HG03469 (cell line): ENCODE measurements around the gene GOLGA8S.
"Not testable (repeated sequence)": the region's sequence is repeated elsewhere in the genome, so short reads cannot be mapped to it uniquely, and the experiment has no call there.

Experiments used
- ATAC-seq: cut with Tn5 transposase; IDR thresholded peaks from one replicate; pipeline ENCODE4 v1.9.1; 2021; ENCODE audit warnings: mild to moderate bottlenecking, moderate library complexity, moderate number of reproducible peaks; ENCODE audit not compliant: unreplicated experiment

GOLGA8S gene

DNA sequence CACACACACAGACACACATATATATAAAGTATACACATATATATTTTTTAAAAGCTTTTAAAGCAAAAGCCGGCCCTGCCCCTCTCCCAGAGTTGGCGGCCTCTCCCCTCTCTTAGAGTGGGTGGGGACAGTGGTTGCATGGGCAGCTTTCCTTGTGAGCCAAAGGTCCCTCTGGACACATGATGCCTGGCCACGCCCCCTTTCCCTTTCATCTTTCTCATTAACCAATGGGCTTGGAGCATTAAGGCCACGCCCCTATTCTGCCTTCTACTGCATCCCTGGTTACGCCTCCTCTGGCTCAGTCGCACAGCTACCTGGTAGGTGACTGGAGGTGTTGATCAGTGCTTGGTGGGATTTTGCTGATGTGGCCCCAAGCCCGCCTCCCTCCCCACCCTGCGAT lies at the start of gene GOLGA8S:
GOLGA8S (plus strand) TSS at position 301 of the 400 bp plus-strand sequence; CDS start at position 363, 62 bp downstream.
- not testable (repeated sequence) for ATAC-seq

DNA sequence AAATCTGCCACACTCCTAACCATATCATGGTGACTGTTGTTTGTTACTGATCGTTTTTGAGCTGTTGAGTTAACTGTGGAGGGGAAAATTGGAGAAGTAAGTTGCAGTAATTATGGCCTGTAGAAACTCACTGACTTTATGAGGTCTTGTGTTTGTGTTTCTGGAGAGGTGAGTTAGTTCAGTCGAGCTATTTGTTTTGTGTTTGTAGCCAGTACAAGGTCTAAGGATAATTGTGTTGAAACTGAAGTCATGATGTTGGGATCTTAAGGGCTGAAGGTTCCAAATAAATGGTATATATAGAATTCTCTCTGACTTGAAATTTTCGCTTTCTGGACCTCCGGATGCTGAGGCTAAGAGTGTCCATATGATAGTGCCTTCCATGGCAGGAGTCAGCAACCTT lies 49.7 kb upstream of the GOLGA8S start:
- ATAC-seq = not testable (repeated sequence)

GRCh38 chr15:23305921-23306320 lies 48.6 kb upstream of the GOLGA8S start:
- not testable (repeated sequence) for ATAC-seq

DNA sequence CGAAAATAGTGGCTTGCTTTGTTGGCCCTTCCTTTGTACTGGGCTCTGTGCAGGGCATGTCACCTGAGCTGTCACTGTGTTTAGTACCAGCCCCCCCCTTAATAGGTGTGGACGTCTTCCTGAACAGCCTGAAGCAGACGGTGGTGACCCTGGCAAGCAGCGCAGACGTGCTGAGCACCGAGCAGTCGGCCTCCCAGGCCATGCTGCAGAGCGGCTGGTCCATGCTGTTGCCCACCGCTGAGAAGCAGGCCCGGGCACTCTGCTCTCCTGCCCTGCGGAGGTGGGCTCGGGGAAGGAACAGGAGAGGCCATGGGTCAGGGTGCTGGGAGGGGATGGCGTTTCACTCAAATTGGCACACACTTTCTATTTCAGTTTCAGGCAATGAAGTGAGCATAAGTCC lies 43.3 kb upstream of the GOLGA8S start:
- not testable (repeated sequence) for ATAC-seq

DNA sequence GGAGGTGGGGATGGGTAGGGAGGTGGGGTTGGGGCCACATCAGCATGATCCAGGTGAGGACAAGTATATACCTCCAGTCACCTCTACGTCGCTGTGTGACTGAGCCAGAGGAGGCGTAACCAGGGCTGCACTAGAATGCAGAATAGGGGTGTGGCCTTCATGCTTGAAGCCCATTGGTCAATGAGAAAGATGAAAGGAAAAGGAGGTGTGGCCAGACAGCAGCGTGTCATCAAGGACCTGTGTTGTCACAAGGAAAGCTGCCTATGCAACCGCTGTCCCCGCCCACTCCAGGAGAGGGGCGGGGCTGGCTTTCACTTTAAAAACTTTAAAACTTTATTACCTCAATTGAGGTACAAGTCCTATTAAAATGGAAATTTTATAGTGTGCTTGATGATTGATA lies 20.5 kb upstream of the GOLGA8S start, which contains the start of gene GOLGA6L26:
GOLGA6L26 (minus strand) TSS at position 101 of the 400 bp plus-strand sequence; CDS start at position 40, 61 bp downstream.
- not testable (repeated sequence) for ATAC-seq

DNA sequence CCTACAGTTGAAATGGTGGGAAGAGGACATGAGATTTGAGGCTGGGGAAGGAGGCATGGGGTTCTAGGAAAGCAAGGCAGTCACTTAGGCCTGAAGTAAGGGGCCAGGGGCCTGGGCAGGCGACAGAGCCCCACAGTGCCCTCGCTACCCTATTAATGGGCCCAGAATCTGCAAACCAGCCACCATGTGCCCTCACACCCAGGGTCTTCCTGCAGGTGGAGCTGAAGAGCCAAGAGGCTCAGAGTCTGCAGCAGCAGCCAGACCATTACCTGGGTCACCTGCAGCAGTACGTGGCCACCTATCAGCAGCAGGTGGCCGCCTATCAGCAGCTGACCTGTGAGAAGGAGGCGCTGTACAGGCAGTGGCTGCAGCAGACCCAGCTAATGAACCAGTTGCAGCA lies 8.1 kb downstream of the GOLGA8S start:
- ATAC-seq = not testable (repeated sequence)

DNA sequence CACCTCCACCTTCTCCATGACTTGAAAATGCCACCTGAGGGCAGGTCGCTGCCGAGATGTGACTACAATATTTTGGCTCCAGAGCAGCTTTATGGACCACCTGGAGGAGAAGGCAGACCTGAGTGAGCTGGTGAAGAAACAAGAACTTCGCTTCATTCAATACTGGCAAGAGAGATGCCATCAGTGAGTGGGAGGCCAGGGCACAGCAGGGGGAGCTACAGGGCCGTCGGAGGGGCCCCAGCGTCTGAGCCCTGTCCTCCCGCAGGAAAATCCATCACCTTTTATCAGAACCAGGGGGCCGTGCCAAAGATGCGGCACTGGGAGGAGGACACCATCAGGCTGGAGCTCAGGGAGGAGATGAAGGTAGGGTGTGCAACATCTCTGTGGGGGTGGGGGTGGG lies 9.7 kb downstream of the GOLGA8S start:
- ATAC-seq = not testable (repeated sequence)

- no peak for ATAC-seq
Observed at GRCh38 chr15:23370578-23370977, 16.0 kb downstream of the GOLGA8S start.

DNA sequence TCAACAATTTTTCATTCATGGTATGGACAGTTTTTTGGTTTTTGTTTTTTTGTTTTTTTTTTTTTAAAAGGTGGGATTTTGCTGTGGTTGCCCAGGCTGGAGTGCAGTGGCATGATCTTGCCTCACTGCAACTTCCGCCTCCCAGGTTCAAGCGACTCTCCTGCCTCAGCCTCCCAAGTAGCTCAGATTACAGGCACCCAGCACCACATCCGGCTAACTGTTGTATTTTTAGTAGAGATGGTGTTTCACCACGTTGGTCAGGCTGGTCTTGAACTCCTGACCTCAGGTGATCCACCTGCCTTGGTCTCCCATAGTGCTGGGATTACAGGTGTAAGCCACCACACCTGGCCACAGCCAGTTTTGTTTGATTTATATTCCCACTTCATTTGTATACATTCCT lies 16.6 kb downstream of the GOLGA8S start:
- ATAC-seq = not testable (repeated sequence)

GRCh38 chr15:23371868-23372267 lies 17.3 kb downstream of the GOLGA8S start:
- ATAC-seq = not testable (repeated sequence)

DNA sequence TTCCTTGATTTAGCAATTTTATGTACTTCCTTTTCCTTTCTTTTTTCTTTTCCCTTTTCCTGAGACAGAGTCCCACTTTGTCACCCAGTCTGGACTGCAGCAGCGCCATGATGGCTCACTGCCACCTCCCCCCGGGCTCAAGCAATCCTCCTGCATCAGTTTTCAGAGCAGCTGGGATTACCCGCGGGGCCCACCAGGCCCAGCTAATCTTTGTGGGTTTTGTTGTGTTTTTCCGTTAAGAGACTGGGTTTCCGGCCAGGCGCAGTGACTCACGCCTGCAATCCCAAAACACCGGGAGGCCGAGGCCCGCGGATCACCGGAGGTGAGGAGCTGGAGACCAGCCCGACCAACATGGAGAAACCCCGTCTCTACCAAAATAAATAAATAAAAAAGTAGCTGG lies 17.7 kb downstream of the GOLGA8S start:
- ATAC-seq = no peak

DNA sequence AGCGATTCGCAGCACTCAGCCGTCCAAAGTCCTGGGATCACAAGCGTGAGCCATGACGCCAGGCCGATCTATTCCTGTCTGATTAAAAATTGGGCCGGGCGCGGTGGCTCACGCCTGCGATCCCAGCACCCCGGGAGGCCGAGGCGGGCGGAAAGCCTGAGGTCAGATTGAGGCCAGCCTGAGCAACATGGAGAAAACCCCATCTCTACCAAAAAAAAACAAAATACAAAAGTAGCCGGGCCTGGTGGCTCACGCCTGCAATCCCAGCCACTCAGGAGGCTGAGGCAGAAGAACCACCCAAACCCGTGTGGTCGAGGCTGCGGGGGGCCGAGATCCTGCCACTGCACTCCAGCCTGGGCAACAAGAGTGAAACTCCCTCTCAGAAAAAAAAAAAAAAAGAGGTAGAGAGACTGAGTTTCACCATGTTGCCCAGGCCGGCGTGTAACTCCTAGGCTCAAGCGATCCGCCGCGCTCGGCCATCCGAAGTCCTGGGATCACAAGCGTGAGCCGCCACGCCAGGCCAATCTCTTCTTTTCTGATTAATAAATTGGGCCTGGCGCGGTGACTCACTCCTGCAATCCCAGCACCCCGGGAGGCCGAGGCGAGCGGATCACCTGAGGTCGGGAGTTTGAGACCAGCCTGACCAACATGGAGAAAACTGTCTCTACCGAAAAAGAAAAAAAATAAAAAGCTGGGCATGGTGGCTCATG lies 18.5 kb downstream of the GOLGA8S start:
- not testable (repeated sequence) for ATAC-seq

GRCh38 chr15:23374226-23374625 lies 19.7 kb downstream of the GOLGA8S start:
- ATAC-seq = not testable (repeated sequence)

DNA sequence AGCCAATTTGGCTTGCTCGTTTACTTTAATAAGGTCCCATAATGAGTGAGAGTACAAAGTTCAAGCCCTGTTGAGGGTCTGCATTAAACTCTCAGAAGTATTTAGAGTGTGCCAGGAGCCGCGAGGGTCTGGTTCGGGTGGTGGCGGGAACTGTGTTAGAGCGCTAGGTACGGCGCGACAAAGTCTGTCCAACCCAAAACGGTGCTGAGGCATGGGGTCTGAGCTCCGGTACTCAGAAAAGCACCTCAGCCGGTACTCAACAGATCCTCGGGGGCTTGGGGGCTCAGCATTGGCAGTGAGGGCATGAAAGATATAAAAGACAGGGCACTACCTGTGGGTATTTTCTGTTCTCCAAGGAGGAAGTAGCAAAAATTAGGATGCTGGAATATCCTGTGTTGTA lies 24.4 kb downstream of the GOLGA8S start:
- not testable (repeated sequence) for ATAC-seq

GRCh38 chr15:23380700-23381099 lies 26.2 kb downstream of the GOLGA8S start:
- not testable (repeated sequence) for ATAC-seq

- ATAC-seq = not testable (repeated sequence)
Observed at GRCh38 chr15:23381192-23381591, 26.6 kb downstream of the GOLGA8S start.

DNA sequence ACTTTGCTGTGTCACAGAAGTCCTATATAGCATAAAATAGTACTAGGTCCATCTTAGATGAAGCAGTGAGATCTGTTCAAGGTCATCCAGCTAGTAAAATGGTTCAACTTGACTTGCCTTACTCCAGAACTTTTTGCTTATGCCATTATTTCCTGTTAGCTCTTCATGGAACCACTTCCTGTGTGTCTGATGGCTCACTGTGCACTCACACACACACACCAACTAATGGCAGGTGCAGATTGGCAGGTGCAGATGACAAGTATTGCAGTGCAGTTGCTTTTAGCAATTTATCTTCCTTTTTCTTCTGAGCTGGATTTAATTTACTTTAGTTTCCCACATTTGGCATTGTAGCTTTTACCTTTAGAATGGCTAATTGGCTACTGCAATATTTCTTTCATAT lies 29.8 kb downstream of the GOLGA8S start:
- no peak for ATAC-seq

- ATAC-seq = no peak
Observed at GRCh38 chr15:23385886-23386430, 31.4 kb downstream of the GOLGA8S start.

DNA sequence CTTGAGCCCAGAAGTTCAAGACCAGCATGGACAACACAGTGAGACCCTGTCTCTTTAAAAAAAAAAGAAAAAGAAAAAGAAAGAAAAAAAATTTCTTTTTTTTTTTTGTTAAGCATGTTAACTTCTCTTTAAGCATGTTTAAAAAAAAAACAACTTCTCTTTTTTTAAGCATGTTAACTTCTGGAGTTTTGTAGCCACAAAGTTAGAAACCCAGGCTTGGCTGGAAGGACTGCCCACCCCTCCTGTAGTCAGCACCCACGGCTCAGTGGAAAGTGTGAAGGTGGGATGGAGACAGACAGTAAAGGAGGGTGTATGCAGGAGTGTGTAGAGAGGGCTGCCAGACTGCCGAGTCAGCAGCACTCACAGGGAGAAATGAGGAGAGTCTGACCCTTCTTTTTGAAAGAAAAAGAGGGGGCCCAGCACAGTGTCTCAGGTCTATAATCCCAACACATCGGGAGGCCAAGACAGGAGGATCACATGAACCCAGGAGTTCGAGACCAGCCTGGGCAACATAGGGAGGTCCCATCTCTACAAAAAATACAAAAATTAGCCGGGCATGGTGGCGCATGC lies 33.2 kb downstream of the GOLGA8S start:
- no peak for ATAC-seq

DNA sequence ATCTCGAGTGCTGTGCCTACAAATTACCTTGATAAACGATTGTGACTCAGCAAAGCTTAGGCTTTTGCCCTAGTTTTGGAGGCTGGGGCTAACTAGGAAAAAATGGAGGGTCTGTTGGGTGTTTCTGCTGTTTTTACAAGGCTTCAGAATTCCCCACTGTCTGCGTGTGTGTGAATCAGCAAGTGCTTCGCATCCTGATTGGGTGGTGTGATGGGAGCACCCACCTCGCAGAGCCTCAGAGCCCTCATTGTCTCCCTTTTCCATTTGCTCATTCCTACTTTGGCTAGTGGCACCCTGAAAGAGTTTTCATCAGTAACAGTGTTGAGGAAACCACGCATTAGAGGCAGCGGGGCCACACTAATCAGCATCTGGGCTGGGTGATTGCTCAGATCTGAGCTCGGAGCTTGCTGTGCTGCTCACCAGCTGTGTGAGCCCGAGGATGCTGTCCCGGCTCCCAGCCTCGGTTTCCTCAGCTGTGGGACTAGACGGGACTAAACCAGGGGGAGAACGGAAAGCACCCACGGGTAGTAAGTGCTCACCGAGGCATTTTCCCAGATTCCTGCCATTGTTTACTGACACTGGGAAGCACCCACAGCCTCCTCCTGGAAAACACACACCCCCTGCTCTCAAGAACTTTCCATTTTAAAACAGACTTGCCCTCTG lies 40.6 kb downstream of the GOLGA8S start:
- no peak for ATAC-seq

- no peak for ATAC-seq
Observed at GRCh38 chr15:23395832-23396231, 41.3 kb downstream of the GOLGA8S start.
